ENCODE measurements around the gene PELO.

PELO gene

GRCh38 chr5:52796516-52797103 lies 8.9 kb downstream of the PELO start:
- TF ChIP-seq PATZ1 (CRISPR knock-in tag; IDR thresholded peaks at IDR 0.05; ENCODE audit: borderline replicate concordance) = 0 out of 2 replicates have a peak, but pooled peaks have one; percentile 6
- no peak for TF ChIP-seq ZNF70 (CRISPR knock-in tag; IDR thresholded peaks at IDR 0.05)
- no peak for ATAC-seq

GRCh38 chr5:52798938-52799337 lies 11.2 kb downstream of the PELO start:
- no peak for ATAC-seq
- no peak for TF ChIP-seq TCF4 (CRISPR knock-in tag; IDR thresholded peaks at IDR 0.05; ENCODE audit: borderline replicate concordance)
- TF ChIP-seq ZC3H10 (CRISPR knock-in tag; IDR thresholded peaks at IDR 0.05) = no peak
- no peak for TF ChIP-seq ZNF565 (CRISPR knock-in tag; conservative IDR thresholded peaks at IDR 0.05; ENCODE audit: low read depth)
- no peak for TF ChIP-seq ISL1 (CRISPR knock-in tag; IDR thresholded peaks at IDR 0.05)
- TF ChIP-seq ZNF8 (CRISPR knock-in tag; IDR thresholded peaks at IDR 0.05) = no peak
- no peak for TF ChIP-seq TOX (CRISPR knock-in tag; IDR thresholded peaks at IDR 0.05; ENCODE audit: borderline replicate concordance)
- no peak for TF ChIP-seq ESRRG (CRISPR knock-in tag; IDR thresholded peaks at IDR 0.05)
- TF ChIP-seq SNAI2 (CRISPR knock-in tag; IDR thresholded peaks at IDR 0.05) = no peak
- TF ChIP-seq, protein P1, sequence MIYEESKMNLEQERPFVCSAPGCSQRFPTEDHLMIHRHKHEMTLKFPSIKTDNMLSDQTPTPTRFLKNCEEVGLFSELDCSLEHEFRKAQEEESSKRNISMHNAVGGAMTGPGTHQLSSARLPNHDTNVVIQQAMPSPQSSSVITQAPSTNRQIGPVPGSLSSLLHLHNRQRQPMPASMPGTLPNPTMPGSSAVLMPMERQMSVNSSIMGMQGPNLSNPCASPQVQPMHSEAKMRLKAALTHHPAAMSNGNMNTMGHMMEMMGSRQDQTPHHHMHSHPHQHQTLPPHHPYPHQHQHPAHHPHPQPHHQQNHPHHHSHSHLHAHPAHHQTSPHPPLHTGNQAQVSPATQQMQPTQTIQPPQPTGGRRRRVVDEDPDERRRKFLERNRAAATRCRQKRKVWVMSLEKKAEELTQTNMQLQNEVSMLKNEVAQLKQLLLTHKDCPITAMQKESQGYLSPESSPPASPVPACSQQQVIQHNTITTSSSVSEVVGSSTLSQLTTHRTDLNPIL (CRISPR knock-in tag; IDR thresholded peaks at IDR 0.05; ENCODE audit: low read depth) = no peak
- TF ChIP-seq GLIS3 (CRISPR knock-in tag; IDR thresholded peaks at IDR 0.05) = no peak
- no peak for TF ChIP-seq ZFP3 (CRISPR knock-in tag; IDR thresholded peaks at IDR 0.05)
- TF ChIP-seq, protein P2, sequence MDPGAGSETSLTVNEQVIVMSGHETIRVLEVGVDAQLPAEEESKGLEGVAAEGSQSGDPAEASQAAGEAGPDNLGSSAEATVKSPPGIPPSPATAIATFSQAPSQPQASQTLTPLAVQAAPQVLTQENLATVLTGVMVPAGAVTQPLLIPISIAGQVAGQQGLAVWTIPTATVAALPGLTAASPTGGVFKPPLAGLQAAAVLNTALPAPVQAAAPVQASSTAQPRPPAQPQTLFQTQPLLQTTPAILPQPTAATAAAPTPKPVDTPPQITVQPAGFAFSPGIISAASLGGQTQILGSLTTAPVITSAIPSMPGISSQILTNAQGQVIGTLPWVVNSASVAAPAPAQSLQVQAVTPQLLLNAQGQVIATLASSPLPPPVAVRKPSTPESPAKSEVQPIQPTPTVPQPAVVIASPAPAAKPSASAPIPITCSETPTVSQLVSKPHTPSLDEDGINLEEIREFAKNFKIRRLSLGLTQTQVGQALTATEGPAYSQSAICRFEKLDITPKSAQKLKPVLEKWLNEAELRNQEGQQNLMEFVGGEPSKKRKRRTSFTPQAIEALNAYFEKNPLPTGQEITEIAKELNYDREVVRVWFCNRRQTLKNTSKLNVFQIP (CRISPR knock-in tag; IDR thresholded peaks at IDR 0.05; ENCODE audit: borderline replicate concordance, low read depth) = no peak
- no peak for TF ChIP-seq PPARA (CRISPR knock-in tag; IDR thresholded peaks at IDR 0.05; ENCODE audit: borderline replicate concordance)

DNA sequence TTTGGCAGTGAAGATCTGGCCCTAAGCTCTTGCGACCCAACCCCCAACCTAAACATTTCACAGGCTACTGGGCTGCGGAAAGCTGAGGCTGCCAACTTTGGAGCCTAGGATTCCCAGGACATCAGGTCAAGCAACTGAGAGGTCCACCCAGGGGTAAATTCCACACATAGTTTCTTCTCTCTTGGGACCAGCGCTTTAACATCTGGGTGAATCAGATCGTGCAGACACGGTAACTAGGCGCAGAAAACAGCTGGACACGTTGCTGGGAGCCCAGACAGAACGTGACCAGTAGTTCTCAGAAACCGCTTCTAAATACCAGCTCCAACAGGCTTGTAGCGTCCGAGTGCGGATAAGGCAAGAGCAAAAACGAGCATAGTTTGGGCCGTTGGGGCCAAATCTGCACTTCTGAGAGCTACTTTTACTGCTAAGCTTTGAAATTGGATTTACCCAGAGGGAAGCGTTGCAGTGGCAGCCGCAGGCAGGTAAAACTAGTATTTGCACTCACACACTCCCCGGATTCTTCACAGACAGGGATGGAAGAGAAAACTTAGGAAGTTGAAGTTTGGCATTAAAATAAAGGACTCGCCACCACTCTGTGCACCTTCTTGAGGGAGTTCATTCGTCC lies 11.8 kb downstream of the PELO start:
- ATAC-seq = peak; percentile 33
- TF ChIP-seq, protein P3, sequence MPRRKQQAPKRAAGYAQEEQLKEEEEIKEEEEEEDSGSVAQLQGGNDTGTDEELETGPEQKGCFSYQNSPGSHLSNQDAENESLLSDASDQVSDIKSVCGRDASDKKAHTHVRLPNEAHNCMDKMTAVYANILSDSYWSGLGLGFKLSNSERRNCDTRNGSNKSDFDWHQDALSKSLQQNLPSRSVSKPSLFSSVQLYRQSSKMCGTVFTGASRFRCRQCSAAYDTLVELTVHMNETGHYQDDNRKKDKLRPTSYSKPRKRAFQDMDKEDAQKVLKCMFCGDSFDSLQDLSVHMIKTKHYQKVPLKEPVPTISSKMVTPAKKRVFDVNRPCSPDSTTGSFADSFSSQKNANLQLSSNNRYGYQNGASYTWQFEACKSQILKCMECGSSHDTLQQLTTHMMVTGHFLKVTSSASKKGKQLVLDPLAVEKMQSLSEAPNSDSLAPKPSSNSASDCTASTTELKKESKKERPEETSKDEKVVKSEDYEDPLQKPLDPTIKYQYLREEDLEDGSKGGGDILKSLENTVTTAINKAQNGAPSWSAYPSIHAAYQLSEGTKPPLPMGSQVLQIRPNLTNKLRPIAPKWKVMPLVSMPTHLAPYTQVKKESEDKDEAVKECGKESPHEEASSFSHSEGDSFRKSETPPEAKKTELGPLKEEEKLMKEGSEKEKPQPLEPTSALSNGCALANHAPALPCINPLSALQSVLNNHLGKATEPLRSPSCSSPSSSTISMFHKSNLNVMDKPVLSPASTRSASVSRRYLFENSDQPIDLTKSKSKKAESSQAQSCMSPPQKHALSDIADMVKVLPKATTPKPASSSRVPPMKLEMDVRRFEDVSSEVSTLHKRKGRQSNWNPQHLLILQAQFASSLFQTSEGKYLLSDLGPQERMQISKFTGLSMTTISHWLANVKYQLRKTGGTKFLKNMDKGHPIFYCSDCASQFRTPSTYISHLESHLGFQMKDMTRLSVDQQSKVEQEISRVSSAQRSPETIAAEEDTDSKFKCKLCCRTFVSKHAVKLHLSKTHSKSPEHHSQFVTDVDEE (CRISPR knock-in tag; IDR thresholded peaks at IDR 0.05) = no peak
- TF ChIP-seq ESRRG (CRISPR knock-in tag; IDR thresholded peaks at IDR 0.05) = no peak
- no peak for TF ChIP-seq GLIS3 (CRISPR knock-in tag; IDR thresholded peaks at IDR 0.05)
- TF ChIP-seq TOX (CRISPR knock-in tag; IDR thresholded peaks at IDR 0.05; ENCODE audit: borderline replicate concordance) = no peak
- TF ChIP-seq ZC3H10 (CRISPR knock-in tag; IDR thresholded peaks at IDR 0.05) = no peak

- ATAC-seq = peak; percentile 85
Observed at GRCh38 chr5:52799983-52800393, 12.3 kb downstream of the PELO start.

DNA sequence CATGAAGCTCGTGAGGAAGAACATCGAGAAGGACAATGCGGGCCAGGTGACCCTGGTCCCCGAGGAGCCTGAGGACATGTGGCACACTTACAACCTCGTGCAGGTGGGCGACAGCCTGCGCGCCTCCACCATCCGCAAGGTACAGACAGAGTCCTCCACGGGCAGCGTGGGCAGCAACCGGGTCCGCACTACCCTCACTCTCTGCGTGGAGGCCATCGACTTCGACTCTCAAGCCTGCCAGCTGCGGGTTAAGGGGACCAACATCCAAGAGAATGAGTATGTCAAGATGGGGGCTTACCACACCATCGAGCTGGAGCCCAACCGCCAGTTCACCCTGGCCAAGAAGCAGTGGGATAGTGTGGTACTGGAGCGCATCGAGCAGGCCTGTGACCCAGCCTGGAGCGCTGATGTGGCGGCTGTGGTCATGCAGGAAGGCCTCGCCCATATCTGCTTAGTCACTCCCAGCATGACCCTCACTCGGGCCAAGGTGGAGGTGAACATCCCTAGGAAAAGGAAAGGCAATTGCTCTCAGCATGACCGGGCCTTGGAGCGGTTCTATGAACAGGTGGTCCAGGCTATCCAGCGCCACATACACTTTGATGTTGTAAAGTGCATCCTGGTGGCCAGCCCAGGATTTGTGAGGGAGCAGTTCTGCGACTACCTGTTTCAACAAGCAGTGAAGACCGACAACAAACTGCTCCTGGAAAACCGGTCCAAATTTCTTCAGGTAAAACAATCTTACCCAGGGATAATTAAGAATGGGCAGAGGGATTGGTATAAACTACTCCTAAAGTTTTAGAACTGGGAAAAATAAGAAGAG lies 12.9 kb downstream of the PELO start:
- peak; percentile 75 for ATAC-seq

More at GRCh38 chr5:52799983-52800393, 12.3 kb downstream of the PELO start:
- TF ChIP-seq ARNTL (CRISPR knock-in tag; IDR thresholded peaks at IDR 0.05; ENCODE audit: borderline replicate concordance, low read depth) = no peak

More for the DNA sequence above, 12.9 kb downstream of the PELO start:
- TF ChIP-seq TOX (CRISPR knock-in tag; IDR thresholded peaks at IDR 0.05; ENCODE audit: borderline replicate concordance) (no peak), SNAI2 (CRISPR knock-in tag; IDR thresholded peaks at IDR 0.05) (0 out of 2 replicates have a peak, but pooled peaks have one; percentile 34)
